ENCODE results near the gene TRERF1.

The TRERF1 gene, protein sequence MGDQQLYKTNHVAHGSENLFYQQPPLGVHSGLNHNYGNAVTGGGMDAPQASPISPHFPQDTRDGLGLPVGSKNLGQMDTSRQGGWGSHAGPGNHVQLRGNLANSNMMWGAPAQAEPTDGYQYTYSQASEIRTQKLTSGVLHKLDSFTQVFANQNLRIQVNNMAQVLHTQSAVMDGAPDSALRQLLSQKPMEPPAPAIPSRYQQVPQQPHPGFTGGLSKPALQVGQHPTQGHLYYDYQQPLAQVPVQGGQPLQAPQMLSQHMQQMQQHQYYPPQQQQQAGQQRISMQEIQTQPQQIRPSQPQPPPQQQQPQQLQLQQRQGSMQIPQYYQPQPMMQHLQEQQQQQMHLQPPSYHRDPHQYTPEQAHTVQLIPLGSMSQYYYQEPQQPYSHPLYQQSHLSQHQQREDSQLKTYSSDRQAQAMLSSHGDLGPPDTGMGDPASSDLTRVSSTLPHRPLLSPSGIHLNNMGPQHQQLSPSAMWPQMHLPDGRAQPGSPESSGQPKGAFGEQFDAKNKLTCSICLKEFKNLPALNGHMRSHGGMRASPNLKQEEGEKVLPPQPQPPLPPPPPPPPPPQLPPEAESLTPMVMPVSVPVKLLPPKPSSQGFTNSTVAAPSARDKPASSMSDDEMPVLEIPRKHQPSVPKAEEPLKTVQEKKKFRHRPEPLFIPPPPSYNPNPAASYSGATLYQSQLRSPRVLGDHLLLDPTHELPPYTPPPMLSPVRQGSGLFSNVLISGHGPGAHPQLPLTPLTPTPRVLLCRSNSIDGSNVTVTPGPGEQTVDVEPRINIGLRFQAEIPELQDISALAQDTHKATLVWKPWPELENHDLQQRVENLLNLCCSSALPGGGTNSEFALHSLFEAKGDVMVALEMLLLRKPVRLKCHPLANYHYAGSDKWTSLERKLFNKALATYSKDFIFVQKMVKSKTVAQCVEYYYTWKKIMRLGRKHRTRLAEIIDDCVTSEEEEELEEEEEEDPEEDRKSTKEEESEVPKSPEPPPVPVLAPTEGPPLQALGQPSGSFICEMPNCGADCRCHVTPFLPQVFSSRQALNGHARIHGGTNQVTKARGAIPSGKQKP (N-terminal part only)

DNA sequence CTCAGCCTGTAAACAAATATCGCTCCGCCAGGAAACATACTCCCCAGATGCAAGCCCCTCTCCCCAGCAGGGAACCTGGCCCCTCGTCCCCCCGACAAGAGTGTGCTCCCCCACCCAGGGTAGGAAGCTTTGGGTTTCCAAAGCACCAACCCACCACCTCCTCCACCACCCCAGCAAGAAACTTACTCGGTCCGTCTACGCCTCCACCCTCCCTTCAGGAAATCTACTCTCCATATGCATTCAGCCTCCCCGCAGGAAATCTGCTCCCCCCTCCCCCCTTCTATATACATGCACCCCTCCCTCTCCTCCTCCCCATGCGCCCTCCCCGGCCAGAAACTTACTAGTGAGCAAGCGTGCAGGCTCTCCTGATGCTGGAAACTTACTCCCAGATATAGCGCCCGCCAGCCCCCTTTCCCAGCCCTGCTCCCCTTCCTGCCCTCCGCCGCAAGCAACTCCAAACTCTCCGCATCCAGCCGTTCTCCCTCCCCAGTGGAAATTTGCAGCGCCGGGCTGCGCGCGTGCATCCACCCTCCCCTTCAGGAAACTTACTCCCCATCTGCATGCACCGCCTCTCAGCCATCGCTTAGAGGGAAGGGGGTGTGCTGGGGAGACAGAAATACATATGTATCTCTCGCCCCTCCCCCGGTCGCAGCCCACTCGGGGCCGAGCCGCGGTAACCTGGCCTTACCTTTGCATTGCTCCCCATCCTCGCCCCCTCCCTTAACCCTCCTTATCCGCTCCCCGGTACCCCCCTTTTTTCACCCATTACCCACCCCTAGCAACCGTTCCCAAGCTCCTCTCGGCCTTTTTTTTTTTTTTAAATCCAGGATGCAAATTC, at the start of gene TRERF1:
TSS of gene TRERF1 (minus strand) at position 594 of the 838 bp plus-strand sequence. CDS start 182,336 bp downstream, outside the sequence.
- TF ChIP-seq, protein P1, sequence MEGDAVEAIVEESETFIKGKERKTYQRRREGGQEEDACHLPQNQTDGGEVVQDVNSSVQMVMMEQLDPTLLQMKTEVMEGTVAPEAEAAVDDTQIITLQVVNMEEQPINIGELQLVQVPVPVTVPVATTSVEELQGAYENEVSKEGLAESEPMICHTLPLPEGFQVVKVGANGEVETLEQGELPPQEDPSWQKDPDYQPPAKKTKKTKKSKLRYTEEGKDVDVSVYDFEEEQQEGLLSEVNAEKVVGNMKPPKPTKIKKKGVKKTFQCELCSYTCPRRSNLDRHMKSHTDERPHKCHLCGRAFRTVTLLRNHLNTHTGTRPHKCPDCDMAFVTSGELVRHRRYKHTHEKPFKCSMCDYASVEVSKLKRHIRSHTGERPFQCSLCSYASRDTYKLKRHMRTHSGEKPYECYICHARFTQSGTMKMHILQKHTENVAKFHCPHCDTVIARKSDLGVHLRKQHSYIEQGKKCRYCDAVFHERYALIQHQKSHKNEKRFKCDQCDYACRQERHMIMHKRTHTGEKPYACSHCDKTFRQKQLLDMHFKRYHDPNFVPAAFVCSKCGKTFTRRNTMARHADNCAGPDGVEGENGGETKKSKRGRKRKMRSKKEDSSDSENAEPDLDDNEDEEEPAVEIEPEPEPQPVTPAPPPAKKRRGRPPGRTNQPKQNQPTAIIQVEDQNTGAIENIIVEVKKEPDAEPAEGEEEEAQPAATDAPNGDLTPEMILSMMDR (IDR thresholded peaks at IDR 0.05; ENCODE audit: low read depth, low read length): no peak
- peak within 1 kb of the TSS; percentile 73 to 81 for H3K4me3 ChIP-seq (replicated peaks in 1 of 2; ENCODE audit: low read depth in 2 of 2, low read length in 2 of 2)
- DNase-seq (ENCODE audit: low read depth in 2 of 2): peak; percentile 73 to 74

DNA sequence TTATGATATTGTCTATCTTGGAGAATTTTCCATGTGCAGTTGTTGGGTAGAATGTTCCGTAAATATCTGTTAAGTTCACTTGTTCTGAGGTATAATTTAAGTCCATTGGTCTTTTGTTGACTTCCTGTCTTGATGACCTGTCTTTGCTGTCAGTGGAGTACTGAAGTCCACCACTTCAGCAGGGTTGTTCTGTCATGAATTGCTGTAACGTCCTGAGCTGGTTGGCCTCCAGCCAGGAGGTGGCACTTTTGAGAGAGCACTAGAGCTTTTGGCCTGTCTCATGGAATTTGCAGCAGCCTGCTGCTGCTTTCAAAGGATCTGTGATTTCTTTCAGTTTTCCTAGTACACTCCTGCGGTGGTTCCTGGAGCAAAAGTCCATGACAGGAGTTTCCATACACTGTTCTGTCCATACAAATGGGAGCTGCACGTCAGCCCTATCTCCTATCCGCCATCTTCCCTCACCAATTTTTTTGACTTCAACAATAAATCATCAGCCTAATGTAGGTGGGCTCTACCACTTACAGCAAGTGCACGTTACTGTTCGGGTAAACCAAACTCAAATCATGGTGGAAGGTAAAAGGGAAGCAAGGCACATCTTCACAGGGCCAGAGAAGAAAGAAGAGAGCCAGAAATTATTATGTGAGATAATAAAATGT, 46.9 kb upstream of the TRERF1 start:
- TF ChIP-seq, protein P1 (IDR thresholded peaks at IDR 0.05; ENCODE audit: low read depth, low read length): no peak
- no peak overlapping the region for H3K4me3 ChIP-seq (replicated peaks in 1 of 2; ENCODE audit: low read depth in 2 of 2, low read length in 2 of 2)
- no peak for DNase-seq (ENCODE audit: low read depth in 2 of 2)

DNA sequence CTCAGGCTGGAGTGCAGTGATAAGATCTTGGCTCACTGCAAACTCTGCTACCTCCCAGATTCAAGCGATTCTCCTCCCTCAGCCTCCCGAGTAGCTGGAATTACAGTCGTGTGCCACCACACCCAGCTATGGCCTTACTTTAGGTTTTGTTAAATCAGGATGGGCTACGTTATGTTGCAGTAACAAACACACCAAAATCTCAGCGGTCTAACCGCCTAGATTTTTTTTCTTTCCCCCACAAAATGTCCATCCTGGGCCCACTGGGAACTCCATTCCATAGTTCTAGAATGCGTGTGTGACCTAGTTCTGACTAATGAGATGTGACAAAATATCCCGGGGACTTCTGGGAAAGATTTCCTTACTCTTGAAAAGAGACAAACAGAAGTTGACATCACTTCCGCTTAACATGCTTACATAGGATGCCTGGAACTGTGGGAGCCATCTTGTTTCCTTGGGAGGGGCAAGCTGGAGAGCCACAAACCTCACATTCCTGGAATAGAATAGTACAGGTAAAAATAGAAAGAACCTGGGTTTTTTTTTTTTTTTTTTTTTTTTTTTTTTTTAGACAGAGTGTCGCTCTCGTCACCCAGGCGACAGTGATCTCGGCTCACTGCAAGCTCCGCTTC, 42.3 kb upstream of the TRERF1 start:
- H3K4me3 ChIP-seq (replicated peaks in 1 of 2; ENCODE audit: low read depth in 2 of 2, low read length in 2 of 2): no peak overlapping the region
- no peak for DNase-seq (ENCODE audit: low read depth in 2 of 2)
- TF ChIP-seq, protein P1 (IDR thresholded peaks at IDR 0.05; ENCODE audit: low read depth, low read length): no peak

DNA sequence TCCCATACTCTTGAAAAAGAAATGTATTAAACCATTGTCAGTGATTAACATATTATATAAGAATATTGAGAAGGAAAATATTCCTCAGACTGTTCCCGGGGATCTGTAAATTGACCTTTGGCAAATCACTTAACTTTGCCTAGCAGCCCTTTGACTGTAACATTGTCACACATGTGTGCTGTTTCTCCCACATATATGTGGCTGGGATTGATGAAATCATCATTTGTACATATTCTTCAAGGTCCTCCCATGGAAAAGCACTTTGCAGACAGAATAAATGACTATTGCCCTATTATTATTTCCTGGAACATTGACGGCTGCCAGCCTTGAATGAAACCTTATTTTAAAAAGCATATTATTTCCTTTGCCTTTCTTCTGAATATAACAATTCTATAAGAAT, 36.4 kb upstream of the TRERF1 start:
- DNase-seq (ENCODE audit: low read depth in 2 of 2): no peak
- TF ChIP-seq, protein P1 (IDR thresholded peaks at IDR 0.05; ENCODE audit: low read depth, low read length): no peak
- no peak overlapping the region for H3K4me3 ChIP-seq (replicated peaks in 1 of 2; ENCODE audit: low read depth in 2 of 2, low read length in 2 of 2)

DNA sequence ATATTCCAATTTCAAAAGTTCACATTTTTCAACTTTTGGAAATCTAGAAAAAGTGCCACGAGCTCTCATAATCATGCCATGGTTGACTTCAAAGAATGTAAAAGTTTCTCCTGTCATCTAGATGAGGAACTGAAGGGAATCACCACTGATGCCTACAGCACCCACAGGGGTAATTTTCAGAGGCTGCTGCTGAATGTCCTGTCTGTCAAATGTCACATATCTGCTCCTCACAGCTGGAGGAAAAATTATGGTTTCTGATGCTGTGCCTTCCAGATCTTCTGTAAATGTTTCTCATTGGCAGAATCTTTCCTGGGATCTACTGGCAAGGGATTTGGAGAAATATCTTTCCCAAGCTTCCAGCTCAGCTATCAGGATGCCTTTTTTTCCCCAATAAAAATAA, 32.5 kb upstream of the TRERF1 start:
- no peak for DNase-seq (ENCODE audit: low read depth in 2 of 2)
- H3K4me3 ChIP-seq (replicated peaks in 1 of 2; ENCODE audit: low read depth in 2 of 2, low read length in 2 of 2): no peak overlapping the region
- TF ChIP-seq, protein P1 (IDR thresholded peaks at IDR 0.05; ENCODE audit: low read depth, low read length): no peak
